ENCODE data around the gene DGKQ.

DNA sequence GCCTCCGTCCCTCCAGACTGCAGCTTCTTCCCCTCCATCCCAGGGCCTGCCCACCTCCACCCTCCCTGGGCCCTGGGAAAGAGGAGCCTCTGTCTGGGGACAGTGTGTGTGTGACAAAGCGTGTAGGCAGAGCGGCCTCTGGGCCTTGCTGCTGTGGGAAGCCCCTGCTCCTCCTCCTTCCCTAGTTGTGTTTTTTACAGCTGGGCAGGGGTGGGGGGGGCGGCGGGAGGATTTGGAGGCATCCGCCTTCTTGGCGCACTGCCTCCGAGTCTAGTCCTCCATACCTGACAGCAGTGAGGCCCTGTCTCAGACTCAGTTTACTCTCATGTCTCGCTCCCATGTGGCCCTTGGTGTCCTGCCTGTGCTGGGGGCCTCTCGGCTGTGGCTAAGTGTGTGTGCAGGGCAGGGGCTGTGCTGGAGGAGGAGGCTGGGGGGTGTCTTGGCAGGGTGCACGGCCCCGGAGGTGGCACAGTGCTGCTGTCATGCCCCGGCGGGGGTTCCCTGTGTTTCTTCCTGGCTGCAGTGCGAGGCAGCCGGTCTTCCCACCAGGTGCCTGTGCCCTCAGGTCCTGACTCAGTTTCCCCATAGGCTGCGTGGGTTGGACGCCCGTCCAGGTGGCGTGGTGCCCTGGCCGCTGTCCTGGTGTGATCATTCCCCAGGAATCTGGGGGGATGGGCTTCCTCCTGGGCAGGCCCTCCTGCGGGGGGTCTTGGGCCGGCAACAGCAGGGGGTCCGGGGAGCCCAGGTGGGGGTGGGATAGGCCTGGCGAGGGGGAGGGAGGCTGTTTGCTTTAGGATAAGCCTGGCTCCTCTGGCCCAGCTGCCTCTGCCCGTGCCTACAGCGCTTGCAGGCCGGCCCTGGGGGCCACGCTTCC, 45.0 kb upstream of the DGKQ start:
- TF ChIP-seq, protein P1, sequence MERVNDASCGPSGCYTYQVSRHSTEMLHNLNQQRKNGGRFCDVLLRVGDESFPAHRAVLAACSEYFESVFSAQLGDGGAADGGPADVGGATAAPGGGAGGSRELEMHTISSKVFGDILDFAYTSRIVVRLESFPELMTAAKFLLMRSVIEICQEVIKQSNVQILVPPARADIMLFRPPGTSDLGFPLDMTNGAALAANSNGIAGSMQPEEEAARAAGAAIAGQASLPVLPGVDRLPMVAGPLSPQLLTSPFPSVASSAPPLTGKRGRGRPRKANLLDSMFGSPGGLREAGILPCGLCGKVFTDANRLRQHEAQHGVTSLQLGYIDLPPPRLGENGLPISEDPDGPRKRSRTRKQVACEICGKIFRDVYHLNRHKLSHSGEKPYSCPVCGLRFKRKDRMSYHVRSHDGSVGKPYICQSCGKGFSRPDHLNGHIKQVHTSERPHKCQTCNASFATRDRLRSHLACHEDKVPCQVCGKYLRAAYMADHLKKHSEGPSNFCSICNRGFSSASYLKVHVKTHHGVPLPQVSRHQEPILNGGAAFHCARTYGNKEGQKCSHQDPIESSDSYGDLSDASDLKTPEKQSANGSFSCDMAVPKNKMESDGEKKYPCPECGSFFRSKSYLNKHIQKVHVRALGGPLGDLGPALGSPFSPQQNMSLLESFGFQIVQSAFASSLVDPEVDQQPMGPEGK (CRISPR knock-in tag; IDR thresholded peaks at IDR 0.05; ENCODE audit: borderline replicate concordance): no peak
- TF ChIP-seq ZFP3 (CRISPR knock-in tag; IDR thresholded peaks at IDR 0.05) (no peak), ESRRG (CRISPR knock-in tag; IDR thresholded peaks at IDR 0.05) (no peak), TOX (CRISPR knock-in tag; IDR thresholded peaks at IDR 0.05; ENCODE audit: borderline replicate concordance) (no peak), TCF4 (CRISPR knock-in tag; IDR thresholded peaks at IDR 0.05; ENCODE audit: borderline replicate concordance) (no peak), CSDC2 (CRISPR knock-in tag; IDR thresholded peaks at IDR 0.05) (no peak), ZNF8 (CRISPR knock-in tag; IDR thresholded peaks at IDR 0.05) (no peak), RARB (CRISPR knock-in tag; IDR thresholded peaks at IDR 0.05) (no peak), ARNTL (CRISPR knock-in tag; IDR thresholded peaks at IDR 0.05; ENCODE audit: borderline replicate concordance, low read depth) (no peak)
- TF ChIP-seq, protein P2, sequence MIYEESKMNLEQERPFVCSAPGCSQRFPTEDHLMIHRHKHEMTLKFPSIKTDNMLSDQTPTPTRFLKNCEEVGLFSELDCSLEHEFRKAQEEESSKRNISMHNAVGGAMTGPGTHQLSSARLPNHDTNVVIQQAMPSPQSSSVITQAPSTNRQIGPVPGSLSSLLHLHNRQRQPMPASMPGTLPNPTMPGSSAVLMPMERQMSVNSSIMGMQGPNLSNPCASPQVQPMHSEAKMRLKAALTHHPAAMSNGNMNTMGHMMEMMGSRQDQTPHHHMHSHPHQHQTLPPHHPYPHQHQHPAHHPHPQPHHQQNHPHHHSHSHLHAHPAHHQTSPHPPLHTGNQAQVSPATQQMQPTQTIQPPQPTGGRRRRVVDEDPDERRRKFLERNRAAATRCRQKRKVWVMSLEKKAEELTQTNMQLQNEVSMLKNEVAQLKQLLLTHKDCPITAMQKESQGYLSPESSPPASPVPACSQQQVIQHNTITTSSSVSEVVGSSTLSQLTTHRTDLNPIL (CRISPR knock-in tag; IDR thresholded peaks at IDR 0.05; ENCODE audit: low read depth): no peak
- TF ChIP-seq, protein P3, sequence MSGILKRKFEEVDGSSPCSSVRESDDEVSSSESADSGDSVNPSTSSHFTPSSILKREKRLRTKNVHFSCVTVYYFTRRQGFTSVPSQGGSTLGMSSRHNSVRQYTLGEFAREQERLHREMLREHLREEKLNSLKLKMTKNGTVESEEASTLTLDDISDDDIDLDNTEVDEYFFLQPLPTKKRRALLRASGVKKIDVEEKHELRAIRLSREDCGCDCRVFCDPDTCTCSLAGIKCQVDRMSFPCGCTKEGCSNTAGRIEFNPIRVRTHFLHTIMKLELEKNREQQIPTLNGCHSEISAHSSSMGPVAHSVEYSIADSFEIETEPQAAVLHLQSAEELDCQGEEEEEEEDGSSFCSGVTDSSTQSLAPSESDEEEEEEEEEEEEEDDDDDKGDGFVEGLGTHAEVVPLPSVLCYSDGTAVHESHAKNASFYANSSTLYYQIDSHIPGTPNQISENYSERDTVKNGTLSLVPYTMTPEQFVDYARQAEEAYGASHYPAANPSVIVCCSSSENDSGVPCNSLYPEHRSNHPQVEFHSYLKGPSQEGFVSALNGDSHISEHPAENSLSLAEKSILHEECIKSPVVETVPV (CRISPR knock-in tag; IDR thresholded peaks at IDR 0.05): no peak
